Heart left ventricle (tissue), 13 donors: ENCODE results near the gene DYNC1LI1.

Experiments used
- POLR2A ChIP-seq, 2 donors: fragments of 450-650 bp; IDR thresholded peaks; one replicate each; pipeline ENCODE4 v1.6.1; 2017; ENCODE audit warnings: antibody characterized with exemption in 2 of 2, mild to moderate bottlenecking in 2 of 2, moderate library complexity in 2 of 2
- TF ChIP-seq, protein P1 (sequence below), 12 donors: fragments of 200-600 bp; sonication (generic) in 4 of 12; IDR thresholded peaks; one replicate each; pipeline versions ENCODE4 v1.5.0 to v1.8.0; 2018 to 2022; ENCODE audit warnings: antibody characterized with exemption in 12 of 12, mild to moderate bottlenecking in 5 of 12
- donor health status: ischemic (EF 13 %, LVEDD 7.1; RV severe dilation, severe dysfunction).
- donor health status: DM: no; HTN: yes; CAD: no.
- donor health status: DM: no; HTN: no; CAD: no.
- donor health status: ischemic (EF 25% LVEDD 6.9; RV normal size, moderate dysfunction).
- donor health status: ischemic (EF 25% LVEDD 5.7; RV mildly dilated, moderate dysfunction).
- donor health status: ischemic (EF 35%, LVEDD 5.7; RV mildly dilated, moderate dysfunction).
- donor health status: nonischemic (EF 11% LVEDD 7.7; RV severe dilation, severe dysfunction).
- donor health status: DM: yes; HTN: yes; CAD: no.
- donor health status: PGD.
- donor health status: ischemic (EF 29% LVEDD 5.4; RV normal size, mild dysfunction).
- donor health status: nonischemic (EF 23%, LVEDD 6.1; RV moderate dilation, normal function).

DNA sequence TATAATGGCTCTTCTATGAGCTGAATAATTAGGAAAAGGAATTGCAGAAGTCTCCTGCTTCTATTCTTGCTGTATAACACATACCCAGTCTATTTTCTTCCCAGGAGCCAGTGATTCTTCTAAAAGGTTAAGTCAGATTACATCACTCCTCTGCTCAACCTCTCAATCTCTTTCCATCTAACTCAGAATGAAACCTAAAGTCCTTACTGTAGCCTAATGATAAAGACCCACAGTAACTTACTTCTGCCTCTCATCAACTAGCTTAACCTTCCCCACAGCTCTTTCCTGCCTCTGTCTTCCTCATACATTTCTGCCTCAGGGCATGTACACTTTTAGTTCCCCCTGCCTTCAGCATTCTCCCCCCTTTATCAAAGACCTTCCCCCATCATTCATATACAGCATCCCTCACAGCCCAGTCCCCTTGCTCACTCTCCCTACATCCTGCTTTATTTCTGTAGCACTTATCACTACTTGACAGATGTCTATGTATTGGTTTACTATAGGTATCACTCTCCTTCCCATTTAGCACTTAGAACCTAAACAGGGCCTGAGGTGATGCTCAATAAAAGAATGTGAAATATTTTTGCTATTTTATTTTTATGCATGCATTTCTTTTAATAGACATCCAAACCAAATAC, 39.5 kb downstream of the DYNC1LI1 start:
- TF ChIP-seq, protein P1, sequence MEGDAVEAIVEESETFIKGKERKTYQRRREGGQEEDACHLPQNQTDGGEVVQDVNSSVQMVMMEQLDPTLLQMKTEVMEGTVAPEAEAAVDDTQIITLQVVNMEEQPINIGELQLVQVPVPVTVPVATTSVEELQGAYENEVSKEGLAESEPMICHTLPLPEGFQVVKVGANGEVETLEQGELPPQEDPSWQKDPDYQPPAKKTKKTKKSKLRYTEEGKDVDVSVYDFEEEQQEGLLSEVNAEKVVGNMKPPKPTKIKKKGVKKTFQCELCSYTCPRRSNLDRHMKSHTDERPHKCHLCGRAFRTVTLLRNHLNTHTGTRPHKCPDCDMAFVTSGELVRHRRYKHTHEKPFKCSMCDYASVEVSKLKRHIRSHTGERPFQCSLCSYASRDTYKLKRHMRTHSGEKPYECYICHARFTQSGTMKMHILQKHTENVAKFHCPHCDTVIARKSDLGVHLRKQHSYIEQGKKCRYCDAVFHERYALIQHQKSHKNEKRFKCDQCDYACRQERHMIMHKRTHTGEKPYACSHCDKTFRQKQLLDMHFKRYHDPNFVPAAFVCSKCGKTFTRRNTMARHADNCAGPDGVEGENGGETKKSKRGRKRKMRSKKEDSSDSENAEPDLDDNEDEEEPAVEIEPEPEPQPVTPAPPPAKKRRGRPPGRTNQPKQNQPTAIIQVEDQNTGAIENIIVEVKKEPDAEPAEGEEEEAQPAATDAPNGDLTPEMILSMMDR (IDR thresholded peaks at IDR 0.05), result no peak
- no peak for TF ChIP-seq POLR2A (IDR thresholded peaks at IDR 0.05)
